CD4-positive, alpha-beta memory T cell (primary cell): Measurements from ENCODE around the gene RPGR. TPM values are rescaled to one million over a fixed set of nuclear protein-coding genes. Genes with fewer than 3 reads are reported as not detected.

Experiments
- CTCF ChIA-PET: fragments of 350-600 bp; sonication (Branson Sonifier 250); formaldehyde crosslinking; loops from one replicate; lab custom pipeline; 2021; ENCODE audit warnings: inconsistent platforms; ENCODE audit not compliant: partially characterized antibody; lab: Charles Lee
- POLR2A ChIA-PET: fragments of 350-600 bp; sonication (Branson Sonifier 250); formaldehyde crosslinking; loops from one replicate; lab custom pipeline; 2021; ENCODE audit not compliant: partially characterized antibody; lab: Charles Lee
- DNase-seq, 5 donors: peaks; one replicate each; pipeline versions ENCODE4 v3.0.0 to v3.0.0-alpha.2; 2020 to 2022; ENCODE audit warnings: mixed read lengths in 1 of 5
- H3K27ac ChIP-seq: one replicate; pipeline ENCODE4 v1.7.0; 2013; ENCODE audit warnings: low read depth, low read length
- H3K27me3 ChIP-seq: 2 replicates; pipeline ENCODE4 v1.7.0; 2013; ENCODE audit warnings: mild to moderate bottlenecking, low read length, moderate library complexity; ENCODE audit not compliant: insufficient read depth
- H3K36me3 ChIP-seq: 2 replicates; pipeline ENCODE4 v1.7.0; 2013; ENCODE audit warnings: mild to moderate bottlenecking, low read length, moderate library complexity; ENCODE audit not compliant: insufficient read depth
- H3K4me1 ChIP-seq: 2 replicates; pipeline ENCODE4 v1.7.0; 2013; ENCODE audit warnings: mild to moderate bottlenecking, low read length, moderate library complexity; ENCODE audit not compliant: insufficient read depth
- H3K4me3 ChIP-seq, 2 donors: one replicate each; pipeline ENCODE4 v1.7.0; 2013; ENCODE audit warnings: low read length in 2 of 2, mild to moderate bottlenecking in 1 of 2
- H3K9me3 ChIP-seq, 2 donors: one replicate each; pipeline ENCODE4 v1.7.0; 2013; ENCODE audit warnings: low read length in 2 of 2, control low read depth in 1 of 2; ENCODE audit not compliant: control insufficient read depth in 1 of 2
- H3K27ac Mint-ChIP-seq, 7 donors: one replicate each; pipeline ENCODE4 v1.8.0; 2020 to 2021; ENCODE audit warnings: mixed read lengths in 7 of 7, mild to moderate bottlenecking in 6 of 7, inconsistent platforms in 3 of 7, moderate library complexity in 3 of 7
- H3K27me3 Mint-ChIP-seq, 2 donors: one replicate each; pipeline ENCODE4 v1.8.0; 2020 to 2021; ENCODE audit warnings: mixed read lengths in 2 of 2
- H3K36me3 Mint-ChIP-seq, 2 donors: one replicate each; pipeline ENCODE4 v1.8.0; 2020 to 2021; ENCODE audit warnings: mixed read lengths in 2 of 2, inconsistent platforms in 1 of 2, mild to moderate bottlenecking in 1 of 2
- H3K4me1 Mint-ChIP-seq, 4 donors: one replicate each; pipeline ENCODE4 v1.8.0; 2020 to 2021; ENCODE audit warnings: mixed read lengths in 4 of 4, mild to moderate bottlenecking in 1 of 4
- H3K4me3 Mint-ChIP-seq, 8 donors: one replicate each; pipeline ENCODE4 v1.8.0; 2020 to 2021; ENCODE audit warnings: mixed read lengths in 8 of 8, mild to moderate bottlenecking in 7 of 8, moderate library complexity in 6 of 8, inconsistent platforms in 3 of 8
- H3K9me3 Mint-ChIP-seq, 8 donors: one replicate each; pipeline ENCODE4 v1.8.0; 2020 to 2021; ENCODE audit warnings: mixed read lengths in 8 of 8, mild to moderate bottlenecking in 5 of 8, inconsistent platforms in 3 of 8, moderate library complexity in 1 of 8
- intact Hi-C: fragments of 100-400 bp; cut with micrococcal nuclease; formaldehyde crosslinking; loops from one replicate; pipeline ENCODE4 v1.15.1; 2023
- polyA plus RNA-seq, 2 donors: library from polyadenylated mRNA; unstranded; fragments of 300-500 nt; fragmentation: Illumina TruSeq; gene quantifications; one replicate each; pipeline ENCODE4 v1.2.3, GENCODE V29; 2021
- total RNA-seq, 2 experiments: library from RNA; stranded (reverse); gene quantifications; one replicate each; pipeline ENCODE4 v1.2.3, GENCODE V29; 2021

Gene RPGR
- total and polyA plus RNA-seq, 4 experiments from 2014 or later, result 4.6 to 11.7 (median 8.7) TPM

GRCh38 chrX:38236901-38237615 lies 90.3 kb downstream of the RPGR start:
- POLR2A ChIA-PET, result no interaction called here

GRCh38 chrX:38233891-38234667 lies 93.2 kb downstream of the RPGR start:
- intact Hi-C loops, result no loop called here
- DNase-seq, result no peak
- Mint-ChIP-seq H3K4me1 (no peaks in the 10 kb centered on the region), H3K36me3 (no peaks in the 10 kb centered on the region), H3K27ac (no peak overlapping the region), H3K27me3 (peaks cover 4 to 10% of the 10 kb centered on the region in 2 donors), H3K4me3 (no peak overlapping the region), H3K9me3 (peaks cover 0 to 2% (median 0%) of the 10 kb centered on the region in 8 donors)
- no peak overlapping the region for H3K4me3 ChIP-seq
- no peaks in the 10 kb centered on the region for H3K9me3 ChIP-seq
- CTCF ChIA-PET, result no interaction called here
- H3K27ac ChIP-seq, result no peak overlapping the region
- H3K4me1 ChIP-seq, result no peaks in the 10 kb centered on the region
- POLR2A ChIA-PET, result no interaction called here
- H3K27me3 ChIP-seq, result no peaks in the 10 kb centered on the region
- no peaks in the 10 kb centered on the region for H3K36me3 ChIP-seq

More at GRCh38 chrX:38236901-38237615, 90.3 kb downstream of the RPGR start:
- no peaks in the 10 kb centered on the region for H3K36me3 ChIP-seq
- H3K9me3 ChIP-seq, result no peaks in the 10 kb centered on the region
- H3K36me3 Mint-ChIP-seq, result no peaks in the 10 kb centered on the region
- no peak for DNase-seq
- H3K27me3 Mint-ChIP-seq, result peaks cover 4 to 8% of the 10 kb centered on the region in 2 donors
- H3K27ac Mint-ChIP-seq, result no peak overlapping the region
- no peaks in the 10 kb centered on the region for H3K4me1 ChIP-seq
- H3K4me1 Mint-ChIP-seq, result no peaks in the 10 kb centered on the region
- intact Hi-C loops, result no loop called here
- no peaks in the 10 kb centered on the region for H3K27me3 ChIP-seq
- H3K4me3 ChIP-seq, result no peak overlapping the region
- CTCF ChIA-PET, result no interaction called here
- no peak overlapping the region for H3K27ac ChIP-seq
- H3K9me3 Mint-ChIP-seq, result peaks cover 0 to 2% (median 0%) of the 10 kb centered on the region in 8 donors
- no peak overlapping the region for H3K4me3 Mint-ChIP-seq

GRCh38 chrX:38232079-38232686 lies 95.1 kb downstream of the RPGR start:
- Histone ChIP-seq H3K9me3 (no peaks in the 10 kb centered on the region), H3K36me3 (no peaks in the 10 kb centered on the region), H3K27me3 (no peaks in the 10 kb centered on the region), H3K27ac (no peak overlapping the region), H3K4me3 (no peak overlapping the region), H3K4me1 (no peaks in the 10 kb centered on the region)
- no peaks in the 10 kb centered on the region for H3K4me1 Mint-ChIP-seq
- H3K27me3 Mint-ChIP-seq, result peaks cover 2 to 8% of the 10 kb centered on the region in 2 donors
- CTCF ChIA-PET, result no interaction called here
- intact Hi-C loops, result no loop called here
- no peaks in the 10 kb centered on the region for H3K36me3 Mint-ChIP-seq
- H3K9me3 Mint-ChIP-seq, result peaks cover 0 to 2% (median 0%) of the 10 kb centered on the region in 8 donors
- DNase-seq, result no peak
- POLR2A ChIA-PET, result interaction anchor here (0.7 kb wide), 1 partner anchor 66 kb away, joined by 3 read pairs; no protein-coding TSS in a partner anchor
- H3K4me3 Mint-ChIP-seq, result no peak overlapping the region
- H3K27ac Mint-ChIP-seq, result no peak overlapping the region

GRCh38 chrX:38225093-38225492 lies 102.2 kb downstream of the RPGR start:
- DNase-seq, result no peak
- H3K4me3 ChIP-seq, result no peak overlapping the region
- no peaks in the 10 kb centered on the region for H3K4me1 ChIP-seq
- H3K27ac ChIP-seq, result no peak overlapping the region
- H3K9me3 ChIP-seq, result no peaks in the 10 kb centered on the region
- H3K27me3 ChIP-seq, result no peaks in the 10 kb centered on the region
- Mint-ChIP-seq H3K27ac (no peak overlapping the region), H3K27me3 (peaks cover 7 to 14% of the 10 kb centered on the region in 2 donors), H3K36me3 (no peaks in the 10 kb centered on the region), H3K4me3 (no peak overlapping the region), H3K4me1 (peaks cover 0 to 8% (median 4%) of the 10 kb centered on the region in 4 donors), H3K9me3 (no peaks in the 10 kb centered on the region)
- ChIA-PET CTCF (interaction anchor here (0.6 kb wide), 1 partner anchor 123 kb away, joined by 3 read pairs; no protein-coding TSS in a partner anchor), POLR2A (no interaction called here)
- no peaks in the 10 kb centered on the region for H3K36me3 ChIP-seq
- intact Hi-C loops, result no loop called here

- DNase-seq, result no peak
Observed at GRCh38 chrX:38224160-38224559, 103.1 kb downstream of the RPGR start.

GRCh38 chrX:38221391-38221929 lies 105.8 kb downstream of the RPGR start:
- DNase-seq, result no peak
- peak overlapping the region; percentile 13 to 74 (median 60) for H3K4me3 Mint-ChIP-seq
- no peaks in the 10 kb centered on the region for H3K27me3 ChIP-seq
- H3K9me3 ChIP-seq, result no peaks in the 10 kb centered on the region
- POLR2A ChIA-PET, result no interaction called here
- H3K4me1 Mint-ChIP-seq, result peaks cover 2 to 8% (median 4%) of the 10 kb centered on the region in 4 donors
- no peak overlapping the region for H3K27ac Mint-ChIP-seq
- peaks cover 0 to 1% (median 0%) of the 10 kb centered on the region in 8 donors for H3K9me3 Mint-ChIP-seq
- H3K4me3 ChIP-seq, result no peak overlapping the region
- H3K4me1 ChIP-seq, result no peaks in the 10 kb centered on the region
- no peak overlapping the region for H3K27ac ChIP-seq
- peaks cover 16 to 21% of the 10 kb centered on the region in 2 donors for H3K27me3 Mint-ChIP-seq
- intact Hi-C loops, result no loop called here
- H3K36me3 ChIP-seq, result no peaks in the 10 kb centered on the region
- CTCF ChIA-PET, result no interaction called here
- H3K36me3 Mint-ChIP-seq, result no peaks in the 10 kb centered on the region

More at GRCh38 chrX:38224160-38224559, 103.1 kb downstream of the RPGR start:
- Histone ChIP-seq H3K27me3 (no peaks in the 10 kb centered on the region), H3K9me3 (no peaks in the 10 kb centered on the region), H3K4me3 (no peak overlapping the region), H3K36me3 (no peaks in the 10 kb centered on the region), H3K27ac (no peak overlapping the region), H3K4me1 (no peaks in the 10 kb centered on the region)
- Mint-ChIP-seq H3K4me3 (no peak overlapping the region), H3K27ac (no peak overlapping the region), H3K36me3 (no peaks in the 10 kb centered on the region), H3K4me1 (peaks cover 2 to 8% (median 4%) of the 10 kb centered on the region in 4 donors), H3K9me3 (no peaks in the 10 kb centered on the region), H3K27me3 (peaks cover 11 to 14% of the 10 kb centered on the region in 2 donors)
- intact Hi-C loops, result no loop called here
- POLR2A ChIA-PET, result no interaction called here
- CTCF ChIA-PET, result no interaction called here
